ENCODE measurements around the gene GRIA4.

DNA sequence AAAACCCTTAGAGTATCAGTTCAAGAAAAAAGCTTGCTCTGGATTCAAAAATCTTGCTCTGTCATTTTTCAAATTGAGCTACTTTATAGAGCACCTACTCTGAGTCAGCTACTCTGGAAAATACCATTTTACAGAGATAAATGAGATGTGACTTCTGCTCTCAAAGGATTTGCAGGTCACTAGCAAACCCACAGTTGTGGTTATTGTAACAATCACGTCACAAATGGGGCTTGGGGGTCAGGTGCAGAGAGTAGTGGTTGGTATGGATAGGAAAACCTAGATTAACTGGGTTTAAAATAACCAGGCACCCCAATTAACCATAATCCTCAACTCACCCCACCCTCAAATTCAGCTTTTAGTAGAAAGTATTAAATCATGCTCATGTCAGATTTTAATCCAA, 359.9 kb downstream of the GRIA4 start:
- TF ChIP-seq, protein P1, sequence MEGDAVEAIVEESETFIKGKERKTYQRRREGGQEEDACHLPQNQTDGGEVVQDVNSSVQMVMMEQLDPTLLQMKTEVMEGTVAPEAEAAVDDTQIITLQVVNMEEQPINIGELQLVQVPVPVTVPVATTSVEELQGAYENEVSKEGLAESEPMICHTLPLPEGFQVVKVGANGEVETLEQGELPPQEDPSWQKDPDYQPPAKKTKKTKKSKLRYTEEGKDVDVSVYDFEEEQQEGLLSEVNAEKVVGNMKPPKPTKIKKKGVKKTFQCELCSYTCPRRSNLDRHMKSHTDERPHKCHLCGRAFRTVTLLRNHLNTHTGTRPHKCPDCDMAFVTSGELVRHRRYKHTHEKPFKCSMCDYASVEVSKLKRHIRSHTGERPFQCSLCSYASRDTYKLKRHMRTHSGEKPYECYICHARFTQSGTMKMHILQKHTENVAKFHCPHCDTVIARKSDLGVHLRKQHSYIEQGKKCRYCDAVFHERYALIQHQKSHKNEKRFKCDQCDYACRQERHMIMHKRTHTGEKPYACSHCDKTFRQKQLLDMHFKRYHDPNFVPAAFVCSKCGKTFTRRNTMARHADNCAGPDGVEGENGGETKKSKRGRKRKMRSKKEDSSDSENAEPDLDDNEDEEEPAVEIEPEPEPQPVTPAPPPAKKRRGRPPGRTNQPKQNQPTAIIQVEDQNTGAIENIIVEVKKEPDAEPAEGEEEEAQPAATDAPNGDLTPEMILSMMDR (IDR thresholded peaks at IDR 0.05; ENCODE audit: low read depth, low read length), result no peak
- no peak for TF ChIP-seq EZH2phosphoT487 (IDR thresholded peaks at IDR 0.05; ENCODE audit: low read depth)
